HS-27A (cell line): ENCODE measurements around the gene CACNA2D1.

Experiments
- DNase-seq: peaks from one replicate; pipeline ENCODE4 v3.0.0-alpha.2; 2012; ENCODE audit warnings: low read depth, missing footprints

CACNA2D1 gene

DNA sequence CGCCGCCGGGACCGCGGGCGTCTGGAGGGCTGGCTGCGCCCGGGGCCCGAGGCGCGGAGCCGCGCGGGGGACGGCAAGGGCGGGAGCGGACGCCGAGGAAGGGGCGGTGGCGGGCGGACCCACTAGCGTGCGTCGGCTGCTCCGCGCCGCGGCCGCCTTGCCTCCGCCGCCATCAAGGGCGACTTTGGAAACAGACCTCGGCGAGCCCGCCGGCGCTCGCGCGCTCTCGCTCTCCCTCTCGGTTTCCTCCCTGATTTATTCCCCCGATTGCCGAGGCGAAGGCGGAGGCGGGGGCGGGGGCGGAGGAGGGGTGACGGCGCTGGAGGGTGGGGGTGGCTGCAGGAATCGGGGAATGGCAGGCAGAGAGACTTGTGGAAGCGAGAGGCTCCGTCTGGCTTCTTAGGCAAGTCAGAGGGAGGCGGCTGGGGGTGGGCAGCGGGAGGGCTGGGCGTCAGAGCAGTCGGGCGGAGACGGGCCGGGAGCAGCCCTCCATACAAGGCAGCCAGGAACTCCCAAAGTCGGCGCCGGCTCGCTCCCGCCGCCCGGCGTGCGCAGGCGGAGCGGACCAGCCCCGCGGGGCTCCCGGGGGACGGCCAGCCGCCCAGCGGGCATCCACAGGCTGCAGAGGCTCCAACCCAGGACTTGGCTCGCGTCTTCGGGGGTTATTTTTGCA lies at the start of gene CACNA2D1:
Gene CACNA2D1 (minus strand): TSS at position 231 of the 673 bp plus-strand sequence.
- peak; percentile 36 for DNase-seq

DNA sequence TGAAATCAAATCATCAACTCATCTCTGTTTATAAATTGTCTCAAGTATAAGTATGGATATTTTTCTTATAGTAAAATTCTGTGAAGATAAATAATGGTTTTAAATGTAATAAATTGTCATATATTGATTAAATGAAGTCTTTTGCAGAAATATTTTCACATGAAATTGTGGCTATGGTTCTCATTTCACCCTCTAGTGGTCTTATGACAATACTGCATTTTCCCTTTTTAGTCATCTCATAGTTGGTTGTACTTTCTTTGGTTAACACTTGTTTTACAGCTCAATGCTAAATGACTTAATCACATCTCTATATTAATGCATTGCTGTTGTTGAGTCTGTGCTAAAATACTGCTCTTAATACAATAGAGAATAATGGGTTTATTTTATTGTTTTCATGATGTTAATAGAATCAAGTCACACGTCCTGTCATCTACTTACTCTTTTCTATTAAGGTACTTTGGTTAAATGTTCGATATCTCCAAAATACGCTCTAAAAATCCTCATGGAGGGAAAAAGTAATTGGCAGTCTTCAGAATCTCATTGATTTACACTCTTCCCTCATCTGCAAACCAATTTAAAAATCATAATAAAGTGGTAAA lies 38.0 kb upstream of the CACNA2D1 start:
- DNase-seq = peak; percentile 2

DNA sequence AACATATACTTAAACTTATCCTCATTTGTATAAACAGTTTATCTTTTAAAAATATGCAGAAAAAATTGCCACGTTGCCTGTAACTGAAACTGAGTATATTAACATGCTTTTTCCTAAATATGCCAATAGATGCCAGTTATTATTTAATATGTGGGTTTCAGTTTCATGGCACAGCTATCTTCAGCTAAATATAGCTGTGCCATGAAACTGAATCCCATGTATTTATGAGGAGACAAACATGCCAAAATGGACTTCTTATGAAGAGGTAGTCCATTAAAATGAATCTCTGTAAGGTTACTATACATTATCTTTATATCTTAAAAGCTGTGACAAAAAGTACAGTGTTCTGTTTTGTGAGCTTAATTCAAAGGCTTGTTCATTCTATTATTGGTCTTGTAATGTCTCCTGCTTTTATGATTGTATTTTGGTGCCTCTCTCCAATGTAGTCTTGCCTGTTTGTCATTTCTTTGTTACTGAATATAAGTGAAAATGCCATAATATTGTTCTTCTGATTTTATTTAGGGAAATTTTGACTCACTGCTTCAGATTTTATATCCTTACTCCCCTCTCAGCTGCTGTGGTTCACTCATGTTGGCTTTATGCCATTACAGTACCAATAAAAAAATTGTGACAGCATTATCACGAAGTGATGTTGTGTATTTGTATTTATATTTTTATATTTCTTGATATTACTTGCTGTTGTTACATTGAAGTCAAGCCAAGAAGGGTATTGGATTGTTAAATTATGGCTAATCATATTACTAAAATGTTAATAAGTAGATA lies 34.3 kb upstream of the CACNA2D1 start:
- DNase-seq = no peak

DNA sequence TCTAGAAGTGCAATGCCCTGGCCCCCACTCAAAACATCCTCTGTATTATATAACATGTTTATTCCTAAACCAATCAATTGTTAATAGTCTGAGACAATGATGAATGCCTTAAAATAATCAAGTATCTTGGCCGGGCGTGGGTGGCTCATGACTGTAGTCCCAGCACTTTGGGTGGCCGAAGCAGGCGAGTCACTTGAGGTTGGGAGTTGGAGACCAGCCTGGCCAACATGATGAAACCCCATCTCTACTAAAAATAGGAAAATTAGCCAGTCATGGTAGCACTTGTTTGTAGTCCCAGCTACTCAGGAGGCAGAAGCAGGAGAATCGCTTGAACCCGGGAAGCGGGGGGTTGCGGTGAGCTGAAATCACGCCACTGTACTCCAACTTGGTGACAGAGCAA lies 29.4 kb upstream of the CACNA2D1 start:
- DNase-seq = no peak

DNA sequence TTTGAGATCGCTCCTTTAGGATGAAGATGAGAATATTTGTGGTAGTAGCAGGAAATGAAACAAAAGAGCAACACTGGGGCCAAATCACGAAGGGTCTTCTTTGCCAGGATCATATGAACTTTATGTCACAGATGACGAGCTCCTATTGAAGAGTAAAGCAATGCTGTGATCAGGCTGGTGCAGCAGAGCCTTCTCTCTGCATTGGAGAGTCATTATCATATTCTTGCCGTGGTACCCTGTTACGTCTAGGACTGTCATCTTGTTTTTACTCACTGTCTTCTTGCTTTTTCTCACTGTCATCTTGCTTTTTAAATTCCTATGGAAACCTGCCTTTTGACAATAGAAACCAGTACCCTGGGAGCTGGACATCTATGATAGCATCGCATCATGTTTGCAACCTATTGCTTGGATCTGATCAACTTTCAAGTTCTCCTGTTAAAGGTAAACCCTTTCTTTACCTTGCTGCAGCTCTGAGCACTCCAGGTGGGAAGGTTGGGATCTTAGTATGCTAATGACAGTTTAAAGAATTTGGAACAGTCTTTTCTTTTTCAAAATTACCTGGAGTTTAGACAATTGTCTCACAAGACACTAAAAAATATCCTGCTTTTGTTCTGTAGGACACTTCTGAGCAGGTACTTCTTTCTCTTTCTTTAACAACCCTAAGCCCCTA lies 27.9 kb upstream of the CACNA2D1 start:
- no peak for DNase-seq

DNA sequence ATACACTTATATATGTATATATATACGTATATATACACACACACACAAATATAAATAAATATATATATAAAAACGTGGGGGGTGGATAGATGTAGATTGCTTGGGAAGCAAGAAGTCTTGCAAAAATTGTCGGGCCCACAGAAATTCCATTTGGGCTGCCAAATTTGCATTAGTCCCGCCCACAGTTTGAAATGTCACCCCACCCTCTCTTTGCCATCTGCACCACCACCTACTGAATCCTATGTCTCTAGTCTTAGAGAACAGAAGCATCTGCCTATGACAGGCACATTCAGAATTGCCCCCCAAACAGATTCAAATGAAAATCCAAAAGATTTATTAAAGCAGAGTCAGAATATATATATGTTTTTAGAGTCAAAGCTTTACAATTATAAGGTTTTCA lies 25.6 kb upstream of the CACNA2D1 start:
- DNase-seq = no peak

DNA sequence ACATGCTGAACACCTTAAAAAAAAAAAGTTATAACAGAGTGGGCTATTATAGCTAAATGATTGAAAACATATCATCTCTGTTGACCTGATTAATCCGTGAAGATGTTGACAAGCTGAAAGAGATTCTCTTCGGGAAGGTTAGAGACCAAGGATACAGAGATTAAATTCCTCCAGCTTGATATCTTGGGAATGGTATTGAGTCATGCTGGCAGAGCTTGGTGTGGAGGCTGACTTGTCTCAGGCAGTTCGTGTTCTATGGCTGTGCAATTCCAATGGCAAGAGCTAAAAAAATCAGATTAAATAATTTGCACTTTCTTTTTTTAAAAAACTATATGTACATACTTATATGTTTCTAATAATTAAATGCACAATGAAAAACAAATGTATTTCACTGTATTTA lies 24.9 kb upstream of the CACNA2D1 start:
- no peak for DNase-seq

DNA sequence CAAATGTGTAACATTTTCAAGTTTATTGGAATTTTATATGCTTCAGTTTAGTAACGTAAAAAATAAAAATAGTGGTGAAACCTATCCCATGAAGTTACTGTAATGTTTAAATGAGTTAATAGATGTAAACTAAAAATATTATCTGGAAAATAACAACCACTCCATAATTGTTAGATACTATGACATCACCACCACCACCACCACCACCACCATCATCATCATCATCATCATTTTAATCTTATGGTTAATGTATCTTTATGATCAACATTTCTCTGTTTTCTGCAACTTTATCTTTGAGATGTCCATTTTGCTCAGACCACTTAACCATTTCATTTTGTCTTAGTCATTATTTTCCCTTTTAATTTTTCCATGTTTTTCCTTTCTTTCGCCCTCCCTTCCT lies 23.4 kb upstream of the CACNA2D1 start:
- no peak for DNase-seq

DNA sequence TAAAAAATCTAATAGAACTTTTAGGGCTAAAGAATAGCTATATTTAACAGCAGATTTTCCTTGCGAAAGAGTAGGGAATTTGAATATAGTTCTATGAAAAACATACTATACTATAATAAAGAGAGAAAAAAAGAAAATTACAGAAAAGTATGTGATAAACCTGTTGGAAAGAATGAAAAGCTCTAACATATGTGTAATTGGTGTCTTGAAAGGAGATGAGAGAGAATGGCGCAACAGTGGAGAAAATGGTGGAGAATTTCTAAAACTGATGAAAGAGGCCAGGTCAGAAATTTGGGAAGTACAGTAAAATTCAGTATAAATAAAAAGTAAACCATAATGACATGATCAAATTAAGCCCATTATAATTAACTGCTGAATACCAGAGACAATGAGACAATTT lies 20.8 kb upstream of the CACNA2D1 start:
- DNase-seq = no peak

DNA sequence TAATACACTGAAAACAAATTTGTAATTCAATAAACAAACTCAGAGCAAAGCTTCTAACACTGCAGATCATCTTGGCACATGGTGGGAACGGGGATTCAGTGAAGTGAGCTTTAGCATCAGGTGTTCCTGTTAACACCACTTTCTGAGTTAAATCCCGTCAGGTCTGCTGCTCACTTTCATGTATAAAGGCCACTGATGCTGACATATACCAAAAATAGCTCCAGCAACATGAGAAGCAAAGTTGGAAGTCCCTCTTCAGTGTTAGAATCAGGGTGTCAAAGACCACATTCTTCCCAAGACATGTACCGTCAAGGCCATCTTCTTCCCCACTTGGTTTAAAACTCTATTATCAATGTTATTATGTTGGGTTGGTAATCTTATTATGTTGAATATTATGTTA lies 11.7 kb upstream of the CACNA2D1 start:
- DNase-seq = no peak

DNA sequence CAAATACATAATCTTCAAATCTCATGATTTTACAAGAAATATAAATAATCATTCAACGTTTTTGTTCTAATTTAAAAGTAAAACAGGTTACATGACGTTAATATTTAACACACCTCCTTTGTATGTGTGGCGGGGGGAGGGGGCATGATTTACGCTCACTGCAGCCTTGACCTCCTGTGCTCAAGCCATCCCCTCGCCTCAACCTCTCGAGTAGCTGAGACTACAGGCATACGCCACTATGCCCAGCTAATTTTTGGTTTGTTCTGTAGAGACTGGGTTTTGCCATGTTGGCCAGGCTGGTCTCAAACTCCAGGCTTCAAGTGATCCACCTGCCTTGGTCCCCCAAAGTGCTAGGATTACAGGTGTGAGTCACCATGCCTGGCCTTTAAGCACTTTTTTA lies 7.2 kb upstream of the CACNA2D1 start:
- no peak for DNase-seq

DNA sequence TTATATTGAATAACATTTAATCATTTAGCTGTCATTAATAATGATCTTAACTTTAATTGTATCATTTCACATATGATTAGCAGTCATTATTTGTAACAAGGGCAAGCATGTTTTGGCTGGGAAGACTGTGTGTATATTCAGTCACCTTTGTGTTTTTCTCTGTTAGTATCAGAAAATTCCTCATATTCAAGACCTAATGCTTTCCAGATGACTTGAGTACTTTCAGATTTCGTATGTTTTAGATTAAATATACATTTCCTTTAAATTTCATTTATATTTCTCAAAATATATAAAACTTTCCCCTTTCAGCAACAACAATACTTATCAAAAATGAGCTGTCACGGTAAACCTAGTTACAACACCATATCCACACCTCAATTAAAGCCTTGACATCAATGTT lies 6.3 kb upstream of the CACNA2D1 start:
- DNase-seq = no peak

DNA sequence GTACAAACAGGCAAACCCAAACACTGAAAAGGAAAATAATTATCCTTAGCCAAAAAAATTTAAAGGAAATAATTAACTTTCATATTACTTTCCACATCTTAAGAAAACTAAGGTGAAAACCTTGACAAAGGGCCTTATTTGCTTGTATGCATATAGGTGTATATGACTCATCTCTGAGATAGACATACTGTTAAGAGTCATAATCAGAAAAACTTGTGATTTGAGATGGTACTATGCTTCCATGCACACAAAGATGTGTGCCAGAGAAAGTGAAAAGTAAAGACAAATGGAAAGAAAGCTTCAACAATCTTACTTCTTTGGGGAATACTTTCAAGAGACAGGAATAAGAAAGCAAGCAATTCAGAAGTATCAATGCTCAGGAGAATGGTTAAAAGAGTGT lies 3.3 kb upstream of the CACNA2D1 start:
- DNase-seq = no peak

DNA sequence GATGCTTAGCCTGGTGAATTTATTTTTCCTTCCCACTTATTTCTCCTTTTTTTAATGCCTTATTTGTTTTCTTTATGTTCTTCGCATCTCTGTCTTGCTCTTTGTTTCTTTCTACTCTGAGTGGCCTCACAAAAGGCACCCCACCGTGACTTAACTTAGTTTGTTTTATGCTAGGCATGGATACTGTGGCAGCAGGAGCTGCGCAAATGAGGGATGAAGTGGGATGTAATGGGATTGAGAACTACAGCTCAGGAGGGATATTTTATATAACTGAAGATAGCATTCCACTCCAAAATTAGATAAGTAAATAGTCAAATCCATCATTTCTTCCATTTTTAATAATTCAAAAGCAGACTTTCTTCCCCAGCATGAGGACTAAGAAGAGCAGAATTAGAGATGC lies 1.7 kb upstream of the CACNA2D1 start:
- no peak for DNase-seq

DNA sequence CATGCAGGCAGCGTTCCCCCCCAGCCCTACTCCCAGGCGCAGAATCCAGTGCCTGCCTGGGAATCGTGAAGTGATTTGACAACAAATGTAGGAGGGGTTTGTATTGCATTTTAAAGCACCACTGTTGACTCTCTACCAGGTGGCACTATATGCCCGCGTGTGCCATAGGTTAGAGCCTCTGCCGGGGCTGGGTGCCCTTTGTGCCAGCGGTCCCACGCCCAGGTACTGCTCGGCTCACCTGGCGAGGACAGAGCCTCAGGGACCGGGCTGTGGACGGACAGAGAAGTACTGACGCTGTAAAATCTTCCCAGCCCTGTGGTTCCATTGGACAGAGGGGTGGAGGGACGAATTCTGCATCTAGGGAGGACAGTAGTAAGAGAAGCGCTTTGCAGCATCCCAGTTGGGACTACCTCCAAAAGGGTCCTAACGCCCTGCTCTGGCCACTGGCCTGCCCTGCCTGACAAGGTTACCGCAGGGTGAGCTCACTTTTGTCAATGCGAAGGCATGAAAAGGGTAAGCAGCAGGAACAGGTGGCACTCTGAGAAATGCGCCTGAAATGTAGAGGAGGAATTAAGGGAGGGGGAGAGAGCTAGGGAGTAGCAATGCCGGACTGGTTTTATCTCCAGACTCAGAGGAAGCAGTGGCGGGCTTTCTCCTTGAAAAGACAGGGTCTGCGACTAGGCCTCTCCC lies 788 bp upstream of the CACNA2D1 start:
- peak; percentile 11 for DNase-seq

DNA sequence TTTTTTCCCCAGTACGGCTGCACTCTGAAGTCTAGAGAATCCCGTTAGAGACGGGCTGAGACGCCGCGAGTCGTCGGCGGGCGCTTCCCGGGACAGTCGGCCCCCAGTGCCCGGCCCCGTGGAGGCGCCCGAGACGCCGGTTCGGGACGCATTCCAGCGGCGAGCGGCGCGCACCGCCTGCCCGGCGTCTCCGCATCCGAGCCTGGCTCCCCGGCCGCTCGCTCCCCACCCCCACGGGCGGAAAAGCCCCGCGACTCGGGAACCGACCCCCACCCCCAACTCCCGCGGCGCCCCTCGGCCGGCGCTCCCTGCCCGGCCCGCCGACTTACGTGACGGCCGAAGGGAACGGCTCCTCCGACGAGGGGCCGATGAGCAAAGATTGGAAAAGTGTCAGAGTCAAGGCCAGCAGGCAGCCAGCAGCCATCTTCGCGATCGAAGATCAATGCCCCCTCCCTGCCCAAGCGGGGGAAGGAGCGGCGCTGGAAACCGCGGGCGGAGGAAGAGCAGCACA lies 486 bp downstream of the CACNA2D1 start:
- DNase-seq = peak; percentile 22

DNA sequence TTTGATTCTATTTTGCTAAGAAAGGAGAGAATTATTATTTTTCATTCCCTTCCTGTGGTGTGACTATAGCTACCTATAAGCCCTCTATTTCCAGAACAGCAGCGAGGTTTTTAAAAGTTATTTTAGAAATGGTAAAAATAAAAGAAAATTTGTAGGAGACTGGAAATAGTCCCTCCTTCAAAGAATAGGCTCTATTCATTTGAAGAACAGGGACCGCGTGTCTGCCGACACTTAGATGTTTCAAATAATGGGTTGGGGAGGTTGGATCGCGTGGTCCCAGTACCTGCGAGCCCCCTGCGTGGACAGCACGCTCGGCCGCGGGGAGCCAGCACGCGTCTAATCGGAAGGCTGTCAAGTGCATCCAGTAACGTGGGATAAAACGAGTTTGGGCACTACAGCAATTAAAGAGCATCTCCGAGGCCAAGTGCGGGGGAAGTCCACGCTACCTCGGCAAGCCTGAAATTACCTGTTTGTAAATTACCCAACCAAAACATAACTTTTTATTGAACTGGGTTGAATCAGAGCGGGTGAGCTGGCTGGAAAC lies 1.0 kb downstream of the CACNA2D1 start:
- peak; percentile 11 for DNase-seq

DNA sequence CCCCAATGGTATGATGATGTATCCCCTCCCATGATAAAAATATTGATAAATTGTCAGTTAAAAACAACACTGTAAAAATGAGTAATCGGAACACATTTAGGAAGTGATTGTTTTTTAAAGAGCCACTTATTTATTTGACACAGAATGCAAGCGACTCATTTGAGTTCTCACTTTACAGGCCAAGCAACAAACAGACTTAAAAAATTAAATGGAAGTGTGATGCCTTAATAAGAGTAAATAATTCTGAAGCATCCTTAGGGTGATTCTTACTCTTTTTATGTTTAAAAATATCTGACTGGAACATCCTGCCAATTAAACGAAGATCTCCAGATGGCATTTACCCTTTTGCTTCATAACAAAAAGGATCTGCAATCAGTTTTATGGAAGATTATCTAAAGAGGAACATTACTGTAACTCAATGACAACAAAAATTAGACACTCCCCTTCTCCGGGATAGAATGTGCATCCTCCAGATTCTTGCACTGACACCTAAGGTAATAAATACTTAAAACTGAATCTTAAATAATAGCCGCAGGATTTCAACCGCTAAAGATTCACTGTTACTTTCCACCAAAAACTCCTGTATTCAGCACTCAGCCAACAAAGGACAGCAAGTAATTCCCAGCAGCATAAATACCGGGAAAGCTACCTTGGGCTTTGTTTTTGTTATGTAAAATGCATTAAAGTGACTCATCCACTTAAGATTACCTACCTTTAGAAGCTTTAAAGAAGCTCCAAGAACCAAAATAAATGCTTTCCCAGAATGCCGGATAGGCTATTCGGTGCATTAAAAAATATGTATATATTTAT lies 1.7 kb downstream of the CACNA2D1 start:
- no peak for DNase-seq

DNA sequence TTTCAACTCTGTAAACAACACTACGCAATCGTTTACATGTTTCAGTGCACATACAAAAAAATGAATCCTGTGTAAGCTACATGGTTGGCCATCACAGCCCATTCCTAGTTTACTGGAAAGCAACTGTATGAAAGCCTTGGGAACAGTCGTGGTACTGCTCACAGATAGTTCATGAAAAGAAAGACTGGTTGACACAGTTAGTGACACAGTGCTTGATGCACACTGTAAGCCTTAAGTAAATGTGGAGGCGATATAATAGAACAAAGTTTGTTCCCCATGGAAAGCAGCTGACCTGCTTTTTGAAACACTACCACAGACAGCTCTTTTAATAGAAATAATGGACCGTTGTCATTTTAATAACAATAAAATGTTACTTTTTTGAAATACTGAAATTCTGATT lies 5.1 kb downstream of the CACNA2D1 start:
- DNase-seq = no peak

DNA sequence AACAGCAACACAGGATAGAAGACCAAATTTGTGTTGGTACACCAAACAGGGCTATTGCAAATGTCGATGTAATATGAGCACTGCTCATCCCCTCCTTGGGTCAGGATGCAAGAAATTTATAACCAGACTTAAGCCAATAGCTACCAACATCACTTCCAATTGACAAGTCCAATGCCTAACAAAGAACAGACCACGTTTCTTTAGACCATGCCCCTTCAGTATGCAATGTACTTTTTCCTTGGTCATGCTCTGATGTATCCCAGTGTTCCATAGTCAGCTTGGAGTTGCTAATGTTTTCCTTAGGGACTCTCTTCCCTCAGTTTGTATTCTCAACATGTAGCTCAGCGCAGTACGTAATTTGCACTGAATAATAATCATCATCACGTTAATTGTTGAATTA lies 7.8 kb downstream of the CACNA2D1 start:
- no peak for DNase-seq
